Stimulated activated CD4-positive, alpha-beta T cell treated with anti-CD3 and anti-CD28 coated beads, TNF-alpha, amount 100 ng/mL, for 1 hour (primary cell): Measurements from ENCODE around the gene RHOT1.
A peak's percentile ranks its signal among the peaks of the same experiment; 100 is the strongest.
"Not testable (repeated sequence)": the region's sequence is repeated elsewhere in the genome, so short reads cannot be mapped to it uniquely, and the experiment has no call there.

Source experiments
- DNase-seq, 3 donors: peaks; one replicate each; pipeline ENCODE4 v3.0.0-alpha.2; 2020; ENCODE audit warnings: low read depth in 3 of 3, low spot score in 1 of 3

Gene RHOT1

DNA sequence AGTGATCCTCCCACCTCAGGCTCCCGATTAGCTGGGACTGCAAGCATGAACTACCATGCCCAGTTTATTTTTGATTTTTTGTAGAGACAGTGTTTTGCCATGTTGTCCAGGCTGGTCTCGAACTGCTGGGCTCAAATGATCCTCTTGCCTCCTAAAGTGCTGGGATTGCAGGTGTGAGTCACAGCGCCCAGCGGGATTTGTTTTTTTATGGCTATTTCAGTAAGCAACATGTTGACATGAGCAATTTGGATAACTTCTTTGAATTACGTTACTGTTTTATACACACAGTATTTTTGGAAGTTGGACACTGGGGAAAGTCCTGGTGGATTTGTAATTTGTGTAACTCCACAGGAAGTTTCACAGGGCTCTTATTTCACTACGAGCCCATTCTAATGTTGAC, 18.5 kb upstream of the RHOT1 start:
- DNase-seq = no peak

- no peak for DNase-seq
Measured at GRCh38 chr17:32124985-32125847, 17.1 kb upstream of the RHOT1 start.

- no peak for DNase-seq
Measured at GRCh38 chr17:32125848-32126153, 16.5 kb upstream of the RHOT1 start.

- no peak for DNase-seq
Measured at GRCh38 chr17:32126325-32126724, 16.0 kb upstream of the RHOT1 start.

GRCh38 chr17:32126746-32127145, 15.6 kb upstream of the RHOT1 start:
- no peak for DNase-seq

- DNase-seq = peak; percentile 61 to 62 (median 62)
Measured at GRCh38 chr17:32127158-32127897, 15.0 kb upstream of the RHOT1 start.

DNA sequence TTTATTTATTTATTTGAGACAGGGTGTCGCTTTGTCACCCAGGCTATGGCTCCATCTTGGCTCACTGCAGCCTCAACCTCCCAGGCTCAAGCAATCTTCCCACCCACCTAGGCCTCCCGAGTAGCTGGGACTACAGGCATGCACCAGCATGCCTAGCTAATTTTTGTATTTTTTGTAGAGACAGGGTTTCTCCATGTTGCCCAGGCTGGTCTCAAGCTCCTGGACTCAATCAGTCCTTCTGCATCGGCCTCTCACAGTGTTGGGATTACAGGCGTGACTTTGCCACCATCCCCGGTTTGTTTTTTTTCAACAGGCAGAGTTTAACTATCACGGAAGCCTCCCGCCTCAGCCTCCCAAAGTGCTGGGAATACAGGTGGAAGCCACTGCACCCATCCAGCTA, 13.8 kb upstream of the RHOT1 start:
- not testable (repeated sequence) for DNase-seq

DNA sequence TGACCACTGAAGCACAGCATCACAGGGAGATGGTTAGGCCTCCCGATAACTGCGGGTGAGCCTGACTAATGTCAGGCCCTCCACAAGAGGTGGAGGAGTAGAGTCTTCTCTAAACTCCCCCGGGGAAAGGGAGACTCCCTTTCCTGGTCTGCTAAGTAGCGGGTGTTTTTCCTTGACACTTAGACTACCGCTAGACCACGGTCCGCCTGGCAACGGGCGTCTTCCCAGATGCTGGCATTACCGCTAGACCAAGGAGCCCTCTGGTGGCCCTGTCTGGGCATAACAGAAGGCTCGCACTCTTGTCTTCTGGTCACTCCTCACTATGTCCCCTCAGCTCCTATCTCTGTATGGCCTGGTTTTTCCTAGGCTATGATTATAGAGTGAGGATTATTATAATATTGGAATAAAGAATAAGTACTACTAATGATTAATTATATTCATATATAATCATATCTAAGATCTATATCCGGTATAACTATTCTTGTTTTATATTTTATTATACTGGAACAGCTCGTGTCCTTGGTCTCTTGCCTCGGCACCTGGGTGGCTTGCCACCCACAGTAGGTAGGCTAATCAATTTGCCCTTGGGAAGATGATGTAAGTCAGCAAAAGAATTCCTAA, 6.7 kb upstream of the RHOT1 start:
- DNase-seq = not testable (repeated sequence)

- DNase-seq = no peak
Measured at GRCh38 chr17:32136856-32137255, 5.4 kb upstream of the RHOT1 start.

DNA sequence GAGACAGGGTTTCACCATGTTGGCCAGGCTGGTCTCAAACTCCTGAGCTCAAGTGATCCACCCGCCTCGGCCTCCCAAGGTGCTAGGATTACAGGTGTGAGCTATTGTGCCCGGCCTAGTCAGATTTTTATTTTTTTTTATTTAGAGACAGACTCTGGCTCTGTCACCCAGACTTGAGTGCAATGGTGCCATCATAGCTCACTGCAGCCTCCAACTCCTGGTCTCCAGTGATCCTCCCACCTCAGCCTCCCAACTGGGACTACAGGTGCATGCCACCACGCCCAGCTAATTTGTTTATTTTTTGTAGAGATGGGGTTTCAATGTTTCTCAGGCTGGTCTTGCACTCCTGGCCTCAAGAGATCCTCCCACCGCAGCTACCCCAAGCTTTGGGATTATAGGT, 2.8 kb upstream of the RHOT1 start:
- DNase-seq = not testable (repeated sequence)

- no peak for DNase-seq
Measured at GRCh38 chr17:32141258-32141657, 1.0 kb upstream of the RHOT1 start.

- DNase-seq = no peak
Measured at GRCh38 chr17:32141679-32142037, 644 bp upstream of the RHOT1 start.

- no peak for DNase-seq
Measured at GRCh38 chr17:32142857-32143526, 690 bp downstream of the RHOT1 start.

DNA sequence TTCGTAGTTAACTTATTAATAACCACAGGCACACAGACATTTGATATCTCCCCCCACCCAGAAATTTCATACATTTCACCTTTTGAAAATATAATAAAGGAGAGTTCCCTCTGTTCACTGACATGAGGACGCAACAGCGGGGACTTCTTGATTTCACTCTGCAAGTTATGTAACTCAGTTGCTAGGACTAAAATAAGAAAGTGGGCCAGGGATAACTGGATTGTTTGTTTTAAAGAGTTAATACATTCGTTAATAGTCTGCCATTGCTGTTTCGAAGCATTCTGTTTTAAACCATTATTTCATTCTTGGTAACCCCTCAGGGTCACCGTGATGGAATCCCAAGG, 1.2 kb downstream of the RHOT1 start:
- no peak for DNase-seq

DNA sequence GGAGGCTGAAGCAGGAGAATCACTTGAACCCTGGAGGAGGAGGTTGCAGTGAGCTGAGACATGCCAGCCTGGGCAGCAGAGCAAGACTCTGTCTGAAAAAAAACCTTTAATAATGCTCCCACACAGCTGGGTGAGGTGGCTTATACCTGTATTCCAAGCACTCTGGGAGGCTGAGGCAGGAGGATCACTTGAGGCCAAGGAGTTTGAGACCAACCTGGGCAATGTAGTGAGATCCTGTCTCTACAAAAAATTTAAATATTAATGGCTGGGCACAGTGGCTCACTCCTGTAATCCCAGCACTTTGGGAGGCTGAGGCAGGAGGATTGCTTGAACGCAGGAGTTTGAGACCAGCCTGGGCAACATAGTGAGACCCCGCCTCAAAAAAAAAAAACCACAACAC, 2.1 kb downstream of the RHOT1 start:
- not testable (repeated sequence) for DNase-seq

- no peak for DNase-seq
Measured at GRCh38 chr17:32148351-32148750, 6.0 kb downstream of the RHOT1 start.

- DNase-seq = no peak
Measured at GRCh38 chr17:32150358-32150757, 8.1 kb downstream of the RHOT1 start.

- no peak for DNase-seq
Measured at GRCh38 chr17:32152130-32152529, 9.8 kb downstream of the RHOT1 start.

- no peak for DNase-seq
Measured at GRCh38 chr17:32155896-32156295, 13.6 kb downstream of the RHOT1 start.

- no peak for DNase-seq
Measured at GRCh38 chr17:32156656-32157055, 14.4 kb downstream of the RHOT1 start.

DNA sequence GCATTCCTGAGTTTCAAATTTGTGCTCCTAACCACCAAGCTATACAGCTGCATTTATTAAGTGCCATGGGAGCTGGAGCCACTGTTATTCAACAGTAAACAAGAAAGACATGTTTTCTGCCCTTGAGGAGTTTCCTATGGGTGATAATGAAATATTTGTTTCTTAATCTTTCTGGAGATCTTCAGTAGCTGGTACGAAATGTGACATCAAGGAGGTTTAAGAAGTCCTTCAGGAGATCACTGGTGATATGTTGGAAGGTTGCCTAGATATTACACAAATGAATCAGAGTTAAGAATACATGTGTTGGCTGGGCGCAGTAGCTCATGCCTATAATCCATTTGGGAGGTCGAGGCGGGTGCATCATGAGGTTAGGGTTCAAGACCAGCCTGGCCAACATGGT, 14.9 kb downstream of the RHOT1 start:
- DNase-seq = no peak
